HEK293 (cell line): Measurements from ENCODE around the gene MICU1.

Experiments
- ATF2 ChIP-seq: fragments of 450-650 bp; formaldehyde crosslinking; IDR thresholded peaks from 2 replicates; pipeline ENCODE4 v1.5.1; 2016; ENCODE audit warnings: missing biosample characterization, missing genetic modification characterization, low read depth
- CTCF ChIP-seq: fragments of 450-650 bp; formaldehyde crosslinking; IDR thresholded peaks from 2 replicates; pipeline ENCODE4 v1.5.1; 2016; ENCODE audit warnings: missing biosample characterization, missing genetic modification characterization
- KLF10 ChIP-seq: fragments of 450-650 bp; IDR thresholded peaks from 2 replicates; pipeline ENCODE4 v1.5.1; 2018; ENCODE audit warnings: missing biosample characterization, mild to moderate bottlenecking, missing genetic modification characterization
- KLF16 ChIP-seq: fragments of 450-650 bp; formaldehyde crosslinking; IDR thresholded peaks from 2 replicates; pipeline ENCODE4 v1.5.1; 2017; ENCODE audit warnings: missing biosample characterization, missing genetic modification characterization
- SALL2 ChIP-seq: fragments of 450-650 bp; formaldehyde crosslinking; IDR thresholded peaks from 2 replicates; pipeline ENCODE4 v1.5.0; 2017; ENCODE audit warnings: missing biosample characterization, mild to moderate bottlenecking, missing genetic modification characterization, borderline replicate concordance
- SETDB1 ChIP-seq: IDR thresholded peaks from one replicate; pipeline ENCODE4 v1.6.1; 2017; ENCODE audit warnings: mild to moderate bottlenecking, low read length, moderate library complexity, mixed read lengths; ENCODE audit not compliant: insufficient read length
- ZBTB7A ChIP-seq: fragments of 450-650 bp; formaldehyde crosslinking; IDR thresholded peaks from 2 replicates; pipeline ENCODE4 v1.5.1; 2016; ENCODE audit warnings: low read depth, missing biosample characterization, missing genetic modification characterization
- ZNF18 ChIP-seq: fragments of 450-650 bp; formaldehyde crosslinking; IDR thresholded peaks from 2 replicates; pipeline ENCODE4 v1.5.1; 2016; ENCODE audit warnings: missing biosample characterization, missing genetic modification characterization
- ZNF202 ChIP-seq: fragments of 450-650 bp; formaldehyde crosslinking; IDR thresholded peaks from 2 replicates; pipeline ENCODE4 v1.5.1; 2016; ENCODE audit warnings: missing biosample characterization, missing genetic modification characterization, borderline replicate concordance
- ZNF274 ChIP-seq, 2 experiments: fragments of 200-500 bp in 1 of 2; fragments of 450-650 bp in 1 of 2; sonication (Bioruptor generic) in 1 of 2; formaldehyde crosslinking in 1 of 2; IDR thresholded peaks; 2 replicates each; pipeline versions ENCODE4 v1.5.1 to v1.6.1; 2014 to 2016; ENCODE audit warnings: borderline replicate concordance in 1 of 2, inconsistent platforms in 1 of 2, low read length in 1 of 2, missing biosample characterization in 1 of 2, missing genetic modification characterization in 1 of 2
- ZNF423 ChIP-seq: fragments of 450-650 bp; formaldehyde crosslinking; IDR thresholded peaks from 2 replicates; pipeline ENCODE4 v1.5.1; 2016; ENCODE audit warnings: missing biosample characterization, missing genetic modification characterization

GRCh38 chr10:72455889-72456595 lies 169.8 kb downstream of the MICU1 start:
- TF ChIP-seq CTCF (no peak), ZNF423 (tag by site-specific recombination) (no peak), ATF2 (tag by site-specific recombination) (no peak), ZNF274 (IDR thresholded peaks at IDR 0.05; ENCODE audit: low read length) (no peak), ZNF274 (tag by site-specific recombination; IDR thresholded peaks at IDR 0.05; ENCODE audit: borderline replicate concordance) (no peak), ZNF18 (tag by site-specific recombination) (no peak), ZNF202 (tag by site-specific recombination) (no peak), KLF10 (tag by site-specific recombination) (no peak), SALL2 (tag by site-specific recombination) (no peak), SETDB1 (no peak), KLF16 (tag by site-specific recombination) (no peak), ZBTB7A (tag by site-specific recombination) (no peak)
